ENCODE measurements around the gene RUNDC1. TPM values are rescaled to one million over a fixed set of nuclear protein-coding genes. Genes with fewer than 3 reads are reported as not detected.
"Not testable (repeated sequence)": the region's sequence is repeated elsewhere in the genome, so short reads cannot be mapped to it uniquely, and the experiment has no call there.

RUNDC1 gene
- total RNA-seq, 2 experiments from 2014 or later = 11.1 to 22.5 TPM

DNA sequence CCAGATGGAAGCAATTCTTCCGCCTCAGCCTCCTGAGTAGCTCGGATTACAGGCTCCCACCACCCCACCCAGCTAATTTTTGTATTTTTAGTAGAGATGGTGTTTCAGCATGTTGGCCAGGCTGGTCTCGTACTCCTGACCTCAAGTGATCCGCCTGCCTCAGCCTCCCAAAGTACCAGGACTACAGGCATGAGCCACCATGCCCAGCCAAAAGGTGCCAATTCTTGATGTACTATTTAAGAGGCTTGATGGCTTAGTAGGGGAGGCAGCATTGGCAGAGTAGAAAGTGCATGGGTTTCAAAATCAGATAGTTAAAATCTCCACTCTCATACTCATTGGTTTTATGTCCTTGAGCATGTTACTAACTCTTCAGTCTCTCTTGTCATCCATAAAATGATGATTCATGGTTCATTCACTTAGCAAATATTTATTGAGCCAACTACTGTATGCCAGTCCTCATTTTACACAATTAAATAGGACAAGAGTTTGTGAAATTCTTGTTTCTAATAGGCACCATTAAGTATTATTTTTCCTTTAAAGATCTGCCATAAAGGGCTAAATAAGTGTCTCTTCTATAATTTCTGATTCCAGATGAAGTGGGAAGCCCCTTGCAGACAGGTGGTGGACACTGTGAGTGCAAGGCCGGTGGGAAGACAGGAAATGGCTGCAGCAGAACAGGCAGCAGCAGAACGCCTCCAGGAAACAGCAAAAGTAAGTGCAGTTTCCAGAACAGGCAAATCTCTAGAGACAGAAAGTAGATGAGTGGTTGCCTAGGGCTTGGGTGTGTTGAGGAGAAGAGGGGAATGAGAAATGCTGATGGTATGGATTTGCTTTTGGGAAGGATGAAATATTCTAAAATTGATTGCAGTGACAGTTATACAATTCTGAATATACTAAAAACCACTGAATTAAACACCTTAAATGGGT is 9.6 kb downstream of the RUNDC1 start:
- DNase-seq (ENCODE audit: low spot score) = no peak
- TF ChIP-seq EZH2phosphoT487 (IDR thresholded peaks at IDR 0.05; ENCODE audit: borderline replicate concordance, low read depth, low read length) = no peak
- TF ChIP-seq, protein P1, sequence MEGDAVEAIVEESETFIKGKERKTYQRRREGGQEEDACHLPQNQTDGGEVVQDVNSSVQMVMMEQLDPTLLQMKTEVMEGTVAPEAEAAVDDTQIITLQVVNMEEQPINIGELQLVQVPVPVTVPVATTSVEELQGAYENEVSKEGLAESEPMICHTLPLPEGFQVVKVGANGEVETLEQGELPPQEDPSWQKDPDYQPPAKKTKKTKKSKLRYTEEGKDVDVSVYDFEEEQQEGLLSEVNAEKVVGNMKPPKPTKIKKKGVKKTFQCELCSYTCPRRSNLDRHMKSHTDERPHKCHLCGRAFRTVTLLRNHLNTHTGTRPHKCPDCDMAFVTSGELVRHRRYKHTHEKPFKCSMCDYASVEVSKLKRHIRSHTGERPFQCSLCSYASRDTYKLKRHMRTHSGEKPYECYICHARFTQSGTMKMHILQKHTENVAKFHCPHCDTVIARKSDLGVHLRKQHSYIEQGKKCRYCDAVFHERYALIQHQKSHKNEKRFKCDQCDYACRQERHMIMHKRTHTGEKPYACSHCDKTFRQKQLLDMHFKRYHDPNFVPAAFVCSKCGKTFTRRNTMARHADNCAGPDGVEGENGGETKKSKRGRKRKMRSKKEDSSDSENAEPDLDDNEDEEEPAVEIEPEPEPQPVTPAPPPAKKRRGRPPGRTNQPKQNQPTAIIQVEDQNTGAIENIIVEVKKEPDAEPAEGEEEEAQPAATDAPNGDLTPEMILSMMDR (conservative IDR thresholded peaks at IDR 0.05; ENCODE audit: low read length) = no peak
- Histone ChIP-seq H3K4me2 (ENCODE audit: low read length) (no peak overlapping the region; the same call in 1 of the 2 replicates), H3K27ac (ENCODE audit: low read depth, low read length, poor library complexity, severe bottlenecking) (no peak overlapping the region), H3K9me2 (ENCODE audit: insufficient read depth, low read length) (no peaks in the 10 kb centered on the region), H3K79me2 (ENCODE audit: insufficient read depth, low read depth, low read length) (peaks cover 20% of the 10 kb centered on the region; the same call in 1 of the 2 replicates), H3K9me3 (ENCODE audit: low read length) (no peaks in the 10 kb centered on the region), H4K20me1 (ENCODE audit: insufficient read depth, low read length) (no peaks in the 10 kb centered on the region), H3K4me1 (ENCODE audit: insufficient read depth, low read length, poor library complexity, severe bottlenecking) (peaks cover 21% of the 10 kb centered on the region), H3K4me3 (ENCODE audit: low read depth, low read length, poor library complexity, severe bottlenecking) (no peak overlapping the region), H2AFZ (ENCODE audit: low read length) (no peak overlapping the region), H3K36me3 (ENCODE audit: insufficient read depth, low read length) (peaks cover 90% of the 10 kb centered on the region)
- no TSS peak for BruUV-seq (replicated peaks)
- ChIA-PET POLR2A (no interaction called here), CTCF (ENCODE audit: unreplicated experiment) (no interaction called here)
- intact Hi-C loops (cut with micrococcal nuclease; ENCODE audit: unreplicated experiment) = no loop called here

- Histone ChIP-seq H3K36me3 (ENCODE audit: insufficient read depth, low read length) (peaks cover 85% of the 10 kb centered on the region), H3K27ac (ENCODE audit: low read depth, low read length, poor library complexity, severe bottlenecking) (no peak overlapping the region), H3K79me2 (ENCODE audit: insufficient read depth, low read depth, low read length) (peaks cover 10% of the 10 kb centered on the region; the same call in 1 of the 2 replicates), H2AFZ (ENCODE audit: low read length) (no peak overlapping the region), H3K9me2 (ENCODE audit: insufficient read depth, low read length) (no peaks in the 10 kb centered on the region), H3K4me3 (ENCODE audit: low read depth, low read length, poor library complexity, severe bottlenecking) (no peak overlapping the region), H3K4me2 (ENCODE audit: low read length) (no peak overlapping the region), H3K9me3 (ENCODE audit: low read length) (no peaks in the 10 kb centered on the region), H4K20me1 (ENCODE audit: insufficient read depth, low read length) (no peaks in the 10 kb centered on the region), H3K4me1 (ENCODE audit: insufficient read depth, low read length, poor library complexity, severe bottlenecking) (peaks cover 9% of the 10 kb centered on the region)
- intact Hi-C loops (cut with micrococcal nuclease; ENCODE audit: unreplicated experiment) = no loop called here
- TF ChIP-seq, protein P1 (conservative IDR thresholded peaks at IDR 0.05; ENCODE audit: low read length) = no peak
- no peak for TF ChIP-seq EZH2phosphoT487 (IDR thresholded peaks at IDR 0.05; ENCODE audit: borderline replicate concordance, low read depth, low read length)
- ChIA-PET CTCF (ENCODE audit: unreplicated experiment) (no interaction called here), POLR2A (no interaction called here)
- DNase-seq (ENCODE audit: low spot score) = no peak
- BruUV-seq (replicated peaks) = no TSS peak
Observed at GRCh38 chr17:42991471-42991870, 11.1 kb downstream of the RUNDC1 start.

DNA sequence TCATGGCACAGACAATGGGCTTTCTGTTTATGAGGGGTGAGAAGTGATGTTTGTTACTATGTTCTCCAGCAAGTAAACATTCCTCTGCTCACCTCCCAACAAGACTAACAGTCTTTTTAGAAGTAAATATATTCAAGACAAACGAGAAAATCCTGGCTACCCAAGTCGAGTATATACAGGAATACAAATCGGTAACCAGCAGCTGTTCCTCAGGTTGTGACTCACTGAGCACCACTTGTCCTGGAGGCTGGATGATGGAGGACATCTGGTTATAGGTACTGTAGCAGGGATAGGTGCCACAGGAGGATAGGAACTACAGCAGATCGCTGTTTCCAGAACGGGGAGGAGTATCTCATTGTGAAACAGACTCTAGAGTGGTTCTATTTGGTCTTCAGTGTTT is 12.5 kb downstream of the RUNDC1 start:
- POLR2A ChIA-PET = no interaction called here
- peaks cover 71% of the 10 kb centered on the region for H3K36me3 ChIP-seq (ENCODE audit: insufficient read depth, low read length)
- no TSS peak for BruUV-seq (replicated peaks)
- no peaks in the 10 kb centered on the region for H4K20me1 ChIP-seq (ENCODE audit: insufficient read depth, low read length)
- intact Hi-C loops (cut with micrococcal nuclease; ENCODE audit: unreplicated experiment) = no loop called here
- DNase-seq (ENCODE audit: low spot score) = no peak
- H3K4me2 ChIP-seq (ENCODE audit: low read length) = no peak overlapping the region
- H3K4me3 ChIP-seq (ENCODE audit: low read depth, low read length, poor library complexity, severe bottlenecking) = no peak overlapping the region
- TF ChIP-seq, protein P1 (conservative IDR thresholded peaks at IDR 0.05; ENCODE audit: low read length) = no peak
- no peak for TF ChIP-seq EZH2phosphoT487 (IDR thresholded peaks at IDR 0.05; ENCODE audit: borderline replicate concordance, low read depth, low read length)
- CTCF ChIA-PET (ENCODE audit: unreplicated experiment) = no interaction called here
- H3K9me2 ChIP-seq (ENCODE audit: insufficient read depth, low read length) = no peaks in the 10 kb centered on the region
- no peak overlapping the region for H2AFZ ChIP-seq (ENCODE audit: low read length)
- H3K9me3 ChIP-seq (ENCODE audit: low read length) = no peaks in the 10 kb centered on the region
- H3K79me2 ChIP-seq (ENCODE audit: insufficient read depth, low read depth, low read length) = no peaks in the 10 kb centered on the region
- peaks cover 19% of the 10 kb centered on the region for H3K4me1 ChIP-seq (ENCODE audit: insufficient read depth, low read length, poor library complexity, severe bottlenecking)
- H3K27ac ChIP-seq (ENCODE audit: low read depth, low read length, poor library complexity, severe bottlenecking) = no peak overlapping the region

- POLR2A ChIA-PET; H3K4me3 ChIP-seq (ENCODE audit: low read depth, low read length, poor library complexity, severe bottlenecking); H4K20me1 ChIP-seq (ENCODE audit: insufficient read depth, low read length); H3K79me2 ChIP-seq (ENCODE audit: insufficient read depth, low read depth, low read length); H3K4me2 ChIP-seq (ENCODE audit: low read length); intact Hi-C loops (cut with micrococcal nuclease; ENCODE audit: unreplicated experiment); BruUV-seq (replicated peaks); H3K9me2 ChIP-seq (ENCODE audit: insufficient read depth, low read length); H2AFZ ChIP-seq (ENCODE audit: low read length); H3K27ac ChIP-seq (ENCODE audit: low read depth, low read length, poor library complexity, severe bottlenecking); H3K9me3 ChIP-seq (ENCODE audit: low read length); DNase-seq (ENCODE audit: low spot score); CTCF ChIA-PET (ENCODE audit: unreplicated experiment): not testable (repeated sequence)
- peaks cover 19% of the 10 kb centered on the region for H3K4me1 ChIP-seq (ENCODE audit: insufficient read depth, low read length, poor library complexity, severe bottlenecking)
- H3K36me3 ChIP-seq (ENCODE audit: insufficient read depth, low read length) = peaks cover 66% of the 10 kb centered on the region
Observed at GRCh38 chr17:42993913-42994312, 13.5 kb downstream of the RUNDC1 start.

Measured in OCI-LY7 (cell line).